Hypothalamus (tissue), 51 donors: ENCODE results near the gene PLEKHM3.

Source experiments
- DNase-seq, 51 donors: peaks; one replicate each; lab custom pipeline; 2025; lab: John Stamatoyannopoulos, UW

The PLEKHM3 gene

GRCh38 chr2:208025037-208025813 lies at the start of gene PLEKHM3:
PLEKHM3 (minus strand) TSS chr2:208025527; CDS start chr2:208001639, 23,888 bp downstream.
- DNase-seq, result peak; percentile 47 to 92 (median 82)

- DNase-seq, result no peak
Observed at GRCh38 chr2:208074610-208075356, 49.5 kb upstream of the PLEKHM3 start.

- peak in 41 of 51 donors; percentile 0 to 79 (median 37) for DNase-seq
Observed at GRCh38 chr2:208072250-208072892, 47.0 kb upstream of the PLEKHM3 start.

GRCh38 chr2:208069186-208069585 lies 43.9 kb upstream of the PLEKHM3 start:
- DNase-seq, result no peak

- no peak for DNase-seq
Observed at GRCh38 chr2:208066016-208066415, 40.7 kb upstream of the PLEKHM3 start.

GRCh38 chr2:208065476-208065875 lies 40.1 kb upstream of the PLEKHM3 start:
- no peak for DNase-seq

GRCh38 chr2:208064220-208064961 lies 39.1 kb upstream of the PLEKHM3 start:
- no peak for DNase-seq

- no peak for DNase-seq
Observed at GRCh38 chr2:208062961-208063360, 37.6 kb upstream of the PLEKHM3 start.

- DNase-seq, result no peak
Observed at GRCh38 chr2:208062113-208062512, 36.8 kb upstream of the PLEKHM3 start.

- DNase-seq, result no peak
Observed at GRCh38 chr2:208057108-208057507, 31.8 kb upstream of the PLEKHM3 start.

GRCh38 chr2:208049441-208049840 lies 24.1 kb upstream of the PLEKHM3 start:
- no peak for DNase-seq

- DNase-seq, result no peak
Observed at GRCh38 chr2:208049006-208049405, 23.7 kb upstream of the PLEKHM3 start.

- DNase-seq, result no peak
Observed at GRCh38 chr2:208047840-208048239, 22.5 kb upstream of the PLEKHM3 start.

GRCh38 chr2:208046686-208047085 lies 21.4 kb upstream of the PLEKHM3 start:
- no peak for DNase-seq

- no peak for DNase-seq
Observed at GRCh38 chr2:208042450-208042849, 17.1 kb upstream of the PLEKHM3 start.

GRCh38 chr2:208042041-208042440 lies 16.7 kb upstream of the PLEKHM3 start:
- DNase-seq, result no peak

- peak in 30 of 51 donors; percentile 2 to 60 (median 22) for DNase-seq
Observed at GRCh38 chr2:208040199-208041171, 15.2 kb upstream of the PLEKHM3 start.

- DNase-seq, result no peak
Observed at GRCh38 chr2:208039376-208040110, 14.2 kb upstream of the PLEKHM3 start.
